Sigmoid colon (tissue), 4 donors: Measurements from ENCODE around the gene OR2H1.

Experiments used
- CTCF ChIP-seq, 4 experiments: fragments of 450-650 bp in 3 of 4; fragments of 200-600 bp in 1 of 4; IDR thresholded peaks; one replicate each; pipeline ENCODE4 v1.5.1; 2016 to 2019; ENCODE audit warnings: antibody characterized with exemption in 4 of 4, mild to moderate bottlenecking in 3 of 4, moderate library complexity in 2 of 4
- EP300 ChIP-seq, 4 donors: sonication (generic); formaldehyde crosslinking; IDR thresholded peaks; one replicate each; pipeline ENCODE4 v1.6.1; 2017; ENCODE audit warnings: antibody characterized with exemption in 4 of 4
- POLR2A ChIP-seq, 2 donors: fragments of 450-650 bp; IDR thresholded peaks; one replicate each; pipeline ENCODE4 v1.6.1; 2016; ENCODE audit warnings: antibody characterized with exemption in 2 of 2, mild to moderate bottlenecking in 2 of 2, moderate library complexity in 2 of 2
- POLR2AphosphoS5 ChIP-seq, 4 donors: sonication (generic); formaldehyde crosslinking; IDR thresholded peaks; one replicate each; pipeline ENCODE4 v1.6.1; 2017; ENCODE audit warnings: antibody characterized with exemption in 4 of 4

GRCh38 chr6:29462022-29462421, 5.1 kb downstream of the OR2H1 start:
- TF ChIP-seq CTCF (IDR thresholded peaks at IDR 0.05): no peak
- TF ChIP-seq EP300 (IDR thresholded peaks at IDR 0.05): no peak
- TF ChIP-seq POLR2A (IDR thresholded peaks at IDR 0.05): no peak
- no peak for TF ChIP-seq POLR2AphosphoS5 (IDR thresholded peaks at IDR 0.05)
